ENCODE results near the gene SEMA6D.

GRCh38 chr15:47801522-47801921 is 84.2 kb downstream of the SEMA6D start:
- TF ChIP-seq POLR2AphosphoS5 (IDR thresholded peaks at IDR 0.05; ENCODE audit: low read depth, low read length) (no peak), CTCF (IDR thresholded peaks at IDR 0.05) (no peak), REST (IDR thresholded peaks at IDR 0.05; ENCODE audit: low read depth, low read length) (no peak), SMC3 (IDR thresholded peaks at IDR 0.05; ENCODE audit: low read depth, low read length) (no peak)

Measured in SK-N-SH (cell line).